ENCODE results near the gene ACR.

DNA sequence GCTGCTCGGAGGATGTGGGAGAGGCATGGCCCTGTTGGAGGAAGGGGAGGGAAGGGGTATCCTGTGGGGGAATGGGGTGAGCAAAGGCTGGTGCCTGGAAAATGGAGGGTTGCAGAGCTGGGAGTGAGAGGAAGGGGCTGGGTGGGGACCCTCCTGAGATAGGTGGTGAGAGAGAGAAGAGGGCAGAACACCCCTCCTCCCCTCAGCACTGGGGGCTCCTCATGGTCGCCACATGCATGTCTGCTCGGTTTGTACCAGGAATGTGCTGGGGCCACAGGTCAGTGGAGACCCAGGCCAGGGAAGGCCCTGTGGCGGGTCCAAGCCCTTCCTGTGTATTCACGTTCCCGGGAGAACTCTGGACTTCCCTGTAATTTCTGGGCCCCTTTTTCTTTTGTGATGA, 27.8 kb upstream of the ACR start:
- TF ChIP-seq POLR2A (IDR thresholded peaks at IDR 0.05; ENCODE audit: extremely low read depth, insufficient read length) = no peak
- TF ChIP-seq, protein P1, sequence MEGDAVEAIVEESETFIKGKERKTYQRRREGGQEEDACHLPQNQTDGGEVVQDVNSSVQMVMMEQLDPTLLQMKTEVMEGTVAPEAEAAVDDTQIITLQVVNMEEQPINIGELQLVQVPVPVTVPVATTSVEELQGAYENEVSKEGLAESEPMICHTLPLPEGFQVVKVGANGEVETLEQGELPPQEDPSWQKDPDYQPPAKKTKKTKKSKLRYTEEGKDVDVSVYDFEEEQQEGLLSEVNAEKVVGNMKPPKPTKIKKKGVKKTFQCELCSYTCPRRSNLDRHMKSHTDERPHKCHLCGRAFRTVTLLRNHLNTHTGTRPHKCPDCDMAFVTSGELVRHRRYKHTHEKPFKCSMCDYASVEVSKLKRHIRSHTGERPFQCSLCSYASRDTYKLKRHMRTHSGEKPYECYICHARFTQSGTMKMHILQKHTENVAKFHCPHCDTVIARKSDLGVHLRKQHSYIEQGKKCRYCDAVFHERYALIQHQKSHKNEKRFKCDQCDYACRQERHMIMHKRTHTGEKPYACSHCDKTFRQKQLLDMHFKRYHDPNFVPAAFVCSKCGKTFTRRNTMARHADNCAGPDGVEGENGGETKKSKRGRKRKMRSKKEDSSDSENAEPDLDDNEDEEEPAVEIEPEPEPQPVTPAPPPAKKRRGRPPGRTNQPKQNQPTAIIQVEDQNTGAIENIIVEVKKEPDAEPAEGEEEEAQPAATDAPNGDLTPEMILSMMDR (IDR thresholded peaks at IDR 0.05; ENCODE audit: low read depth, low read length) = no peak

All from NB4 (cell line).